Gastrocnemius medialis (tissue), 4 donors: ENCODE data around the gene NTN1.

Experiments
- CTCF ChIP-seq, 5 experiments: fragments of 450-650 bp in 3 of 5; fragments of 200-600 bp in 2 of 5; sonication (generic) in 2 of 5; IDR thresholded peaks in 4 of 5; conservative IDR thresholded peaks in 1 of 5; 1 replicate in 4 of 5; 2 replicates in 1 of 5; pipeline ENCODE4 v1.5.1; 2016 to 2019; ENCODE audit warnings: antibody characterized with exemption in 5 of 5, mild to moderate bottlenecking in 3 of 5, moderate library complexity in 3 of 5
- POLR2A ChIP-seq, 2 donors: fragments of 450-650 bp; IDR thresholded peaks; one replicate each; pipeline ENCODE4 v1.6.1; 2017; ENCODE audit warnings: antibody characterized with exemption in 2 of 2, mild to moderate bottlenecking in 2 of 2, moderate library complexity in 2 of 2

- TF ChIP-seq CTCF (IDR thresholded peaks at IDR 0.05 in 4 of 5, conservative IDR thresholded peaks at IDR 0.05 in 1 of 5) (no peak), POLR2A (IDR thresholded peaks at IDR 0.05) (no peak)
Measured at GRCh38 chr17:9212376-9213302, 191.3 kb downstream of the NTN1 start.
